ENCODE data around the gene BLMH.

The BLMH gene

GRCh38 chr17:30323895-30324319, 32.2 kb upstream of the BLMH start:
- no peak for DNase-seq (ENCODE audit: extremely low read depth, insufficient read length)
- TF ChIP-seq CTCF (IDR thresholded peaks at IDR 0.05; ENCODE audit: insufficient read depth, low read length, poor library complexity, severe bottlenecking) = no peak
- Histone ChIP-seq H3K27me3 (replicated peaks; ENCODE audit: control insufficient read depth, insufficient read depth, low read length) (0 out of 2 replicates have a peak, but pooled peaks cover 1% of the 10 kb centered on the region), H3K4me3 (replicated peaks; ENCODE audit: low read depth, low read length) (no peak overlapping the region), H3K36me3 (ENCODE audit: control insufficient read depth, insufficient read depth, low read length) (no peaks in the 10 kb centered on the region)

- DNase-seq (ENCODE audit: extremely low read depth, insufficient read length) = peak; percentile 23
- Histone ChIP-seq H3K36me3 (ENCODE audit: control insufficient read depth, insufficient read depth, low read length) (no peaks in the 10 kb centered on the region), H3K27me3 (replicated peaks; ENCODE audit: control insufficient read depth, insufficient read depth, low read length) (peaks cover 1% of the 10 kb centered on the region; the same call in 1 of the 2 replicates), H3K4me3 (replicated peaks; ENCODE audit: low read depth, low read length) (no peak overlapping the region)
- no peak for TF ChIP-seq CTCF (IDR thresholded peaks at IDR 0.05; ENCODE audit: insufficient read depth, low read length, poor library complexity, severe bottlenecking)
These were observed 31.6 kb upstream of the BLMH start for GRCh38 chr17:30323262-30323894.

- TF ChIP-seq CTCF (IDR thresholded peaks at IDR 0.05; ENCODE audit: insufficient read depth, low read length, poor library complexity, severe bottlenecking) = no peak
- DNase-seq (ENCODE audit: extremely low read depth, insufficient read length) = no peak
- Histone ChIP-seq H3K4me3 (replicated peaks; ENCODE audit: low read depth, low read length) (no peak overlapping the region), H3K27me3 (replicated peaks; ENCODE audit: control insufficient read depth, insufficient read depth, low read length) (peaks cover 1% of the 10 kb centered on the region; the same call in 1 of the 2 replicates), H3K36me3 (ENCODE audit: control insufficient read depth, insufficient read depth, low read length) (no peaks in the 10 kb centered on the region)
These were observed 29.6 kb upstream of the BLMH start for GRCh38 chr17:30321314-30321713.

GRCh38 chr17:30318155-30318554, 26.4 kb upstream of the BLMH start:
- Histone ChIP-seq H3K27me3 (replicated peaks; ENCODE audit: control insufficient read depth, insufficient read depth, low read length) (peaks cover 1% of the 10 kb centered on the region; the same call in 1 of the 2 replicates), H3K4me3 (replicated peaks; ENCODE audit: low read depth, low read length) (no peak overlapping the region), H3K36me3 (ENCODE audit: control insufficient read depth, insufficient read depth, low read length) (no peaks in the 10 kb centered on the region)
- TF ChIP-seq CTCF (IDR thresholded peaks at IDR 0.05; ENCODE audit: insufficient read depth, low read length, poor library complexity, severe bottlenecking) = no peak
- no peak for DNase-seq (ENCODE audit: extremely low read depth, insufficient read length)

GRCh38 chr17:30316736-30317135, 25.0 kb upstream of the BLMH start:
- no peak for DNase-seq (ENCODE audit: extremely low read depth, insufficient read length)
- no peaks in the 10 kb centered on the region for H3K36me3 ChIP-seq (ENCODE audit: control insufficient read depth, insufficient read depth, low read length)
- H3K4me3 ChIP-seq (replicated peaks; ENCODE audit: low read depth, low read length) = no peak overlapping the region
- H3K27me3 ChIP-seq (replicated peaks; ENCODE audit: control insufficient read depth, insufficient read depth, low read length) = peaks cover 1% of the 10 kb centered on the region; the same call in 1 of the 2 replicates
- TF ChIP-seq CTCF (IDR thresholded peaks at IDR 0.05; ENCODE audit: insufficient read depth, low read length, poor library complexity, severe bottlenecking) = no peak
